GM12873 (cell line): ENCODE results near the gene FAIM2.

Experiments
- CTCF ChIP-seq: IDR thresholded peaks from 2 replicates; pipeline ENCODE4 v1.5.1; 2012; ENCODE audit warnings: low read depth, mild to moderate bottlenecking, moderate library complexity, low read length, control low read depth; ENCODE audit not compliant: insufficient read depth; ENCODE audit errors: missing control alignments

The FAIM2 gene

GRCh38 chr12:49838973-49839633 lies 64.6 kb downstream of the FAIM2 start:
- peak; percentile 81 for TF ChIP-seq CTCF

- no peak for TF ChIP-seq CTCF
Measured at GRCh38 chr12:49832836-49833421, 70.8 kb downstream of the FAIM2 start.

- TF ChIP-seq CTCF, result no peak
Measured at GRCh38 chr12:49831717-49832116, 72.0 kb downstream of the FAIM2 start.

- no peak for TF ChIP-seq CTCF
Measured at GRCh38 chr12:49828133-49829091, 75.3 kb downstream of the FAIM2 start, which contains the start of gene NCKAP5L. Gene NCKAP5L (minus strand): TSS chr12:49828413. CDS start chr12:49804044, 24,369 bp downstream.

- TF ChIP-seq CTCF, result no peak
Measured at GRCh38 chr12:49827401-49828099, 76.2 kb downstream of the FAIM2 start.

GRCh38 chr12:49827051-49827400 lies 76.7 kb downstream of the FAIM2 start:
- TF ChIP-seq CTCF, result no peak
